ENCODE results near the gene MACROH2A2. TPM values are rescaled to one million over a fixed set of nuclear protein-coding genes. Genes with fewer than 3 reads are reported as not detected.

Gene MACROH2A2
- total and polyA plus RNA-seq, 2 of the 13 experiments (the other 11 are each of a cell fraction or from before 2014, with no cell fraction given), result 9.8 to 43.1 TPM

DNA sequence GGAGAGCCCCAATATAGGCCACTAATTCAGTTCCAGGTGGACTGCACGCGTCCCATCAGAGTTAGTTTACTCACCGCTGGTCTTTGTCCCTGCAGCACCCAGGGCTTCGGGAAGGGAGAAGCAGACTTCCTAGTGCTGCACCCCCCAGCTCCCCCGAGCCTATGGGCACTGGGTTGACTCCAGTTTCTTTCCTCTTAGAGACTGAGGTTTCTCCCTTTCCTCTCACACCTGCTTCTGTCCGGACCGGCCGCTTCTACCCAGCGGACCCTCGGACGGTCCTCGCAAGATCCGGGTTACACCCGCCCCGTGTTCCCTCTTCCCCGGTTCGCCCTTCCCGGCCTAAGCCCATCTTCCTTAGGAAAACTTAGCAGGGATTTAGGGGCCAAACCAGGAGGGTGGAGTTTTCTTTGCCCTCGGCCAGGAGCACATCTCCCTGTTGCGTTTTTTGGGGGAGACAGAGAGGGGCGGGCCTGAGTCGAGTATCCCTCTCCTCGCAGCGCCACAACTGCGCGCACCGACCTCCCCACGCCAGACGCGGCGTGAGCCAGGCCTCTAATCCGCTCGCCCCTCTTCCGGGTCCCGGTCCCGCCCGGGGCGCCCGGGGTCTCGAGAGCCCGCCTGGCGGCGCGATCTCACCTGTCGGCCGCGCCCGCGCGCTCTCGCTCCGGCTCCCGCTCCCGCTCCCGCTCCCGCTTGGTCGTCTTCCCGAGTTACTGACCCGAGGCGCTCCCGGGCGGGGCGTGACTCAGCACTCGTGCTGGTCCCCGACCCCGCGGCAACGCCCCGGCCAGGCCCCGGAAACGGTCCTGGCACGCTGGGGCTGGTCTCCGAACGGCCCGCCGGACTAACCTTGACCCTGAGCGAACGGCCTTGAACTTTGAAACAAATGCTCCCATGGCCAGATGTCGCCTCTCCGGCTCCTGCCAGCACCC lies 79.7 kb downstream of the MACROH2A2 start, which contains the start of gene AIFM2 (continued):
- TF ChIP-seq NR2F1 (CRISPR knock-in tag; IDR thresholded peaks at IDR 0.05) (peak; percentile 84 to 86; a peak in 3 of 4 replicates), ZNF263 (CRISPR knock-in tag; IDR thresholded peaks at IDR 0.05) (peak; percentile 56; the same call in 1 of the 2 replicates), POLR2A (IDR thresholded peaks at IDR 0.05; ENCODE audit: insufficient read depth in 1 of 2, low read depth in 2 of 2, low read length in 2 of 2) (peak; percentile 53 to 71; a peak in 3 of 4 replicates), MXI1 (IDR thresholded peaks at IDR 0.05; ENCODE audit: borderline replicate concordance, low read depth, low read length) (peak; percentile 86; the same call in 1 of the 3 replicates), ZNF678 (CRISPR knock-in tag; IDR thresholded peaks at IDR 0.05) (no peak), ATAD3A (CRISPR knock-in tag; IDR thresholded peaks at IDR 0.05) (no peak), NFE2 (CRISPR knock-in tag; IDR thresholded peaks at IDR 0.05) (peak; percentile 84), JUN (CRISPR knock-in tag; IDR thresholded peaks at IDR 0.05) (no peak), ZFP41 (CRISPR knock-in tag; IDR thresholded peaks at IDR 0.05; ENCODE audit: borderline replicate concordance) (no peak), GABPB1 (CRISPR knock-in tag; IDR thresholded peaks at IDR 0.05) (peak; percentile 92), ZIK1 (CRISPR knock-in tag; IDR thresholded peaks at IDR 0.05; ENCODE audit: borderline replicate concordance, low read depth) (no peak), CHCHD3 (CRISPR knock-in tag; IDR thresholded peaks at IDR 0.05) (no peak), ZNF780A (CRISPR knock-in tag; IDR thresholded peaks at IDR 0.05) (no peak), ZNF891 (CRISPR knock-in tag; IDR thresholded peaks at IDR 0.05) (peak; percentile 61; the same call in 1 of the 2 replicates), SPEN (CRISPR knock-in tag; IDR thresholded peaks at IDR 0.05; ENCODE audit: low read depth) (peak; percentile 94), BORCS8-MEF2B (CRISPR knock-in tag; IDR thresholded peaks at IDR 0.05) (peak; percentile 75), ZNF441 (CRISPR knock-in tag; IDR thresholded peaks at IDR 0.05; ENCODE audit: borderline replicate concordance) (0 out of 2 replicates have a peak, but pooled peaks have one; percentile 20), KLF12 (CRISPR knock-in tag; IDR thresholded peaks at IDR 0.05; ENCODE audit: borderline replicate concordance) (peak; percentile 98), ZNF333 (CRISPR knock-in tag; IDR thresholded peaks at IDR 0.05; ENCODE audit: borderline replicate concordance) (no peak), FOXO1 (CRISPR knock-in tag; IDR thresholded peaks at IDR 0.05) (peak; percentile 67; the same call in 1 of the 2 replicates), GLI4 (CRISPR knock-in tag; IDR thresholded peaks at IDR 0.05; ENCODE audit: borderline replicate concordance) (0 out of 2 replicates have a peak, but pooled peaks have one; percentile 20), KDM4B (CRISPR knock-in tag; IDR thresholded peaks at IDR 0.05) (peak; percentile 85; the same call in 1 of the 2 replicates), ZBTB7A (CRISPR knock-in tag; IDR thresholded peaks at IDR 0.05) (peak; percentile 60; the same call in 1 of the 2 replicates), IRX3 (CRISPR knock-in tag; IDR thresholded peaks at IDR 0.05; ENCODE audit: borderline replicate concordance, low read depth) (no peak)
- TF ChIP-seq, protein P1, sequence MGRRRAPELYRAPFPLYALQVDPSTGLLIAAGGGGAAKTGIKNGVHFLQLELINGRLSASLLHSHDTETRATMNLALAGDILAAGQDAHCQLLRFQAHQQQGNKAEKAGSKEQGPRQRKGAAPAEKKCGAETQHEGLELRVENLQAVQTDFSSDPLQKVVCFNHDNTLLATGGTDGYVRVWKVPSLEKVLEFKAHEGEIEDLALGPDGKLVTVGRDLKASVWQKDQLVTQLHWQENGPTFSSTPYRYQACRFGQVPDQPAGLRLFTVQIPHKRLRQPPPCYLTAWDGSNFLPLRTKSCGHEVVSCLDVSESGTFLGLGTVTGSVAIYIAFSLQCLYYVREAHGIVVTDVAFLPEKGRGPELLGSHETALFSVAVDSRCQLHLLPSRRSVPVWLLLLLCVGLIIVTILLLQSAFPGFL (CRISPR knock-in tag; IDR thresholded peaks at IDR 0.05), result no peak
- TF ChIP-seq, protein P2, sequence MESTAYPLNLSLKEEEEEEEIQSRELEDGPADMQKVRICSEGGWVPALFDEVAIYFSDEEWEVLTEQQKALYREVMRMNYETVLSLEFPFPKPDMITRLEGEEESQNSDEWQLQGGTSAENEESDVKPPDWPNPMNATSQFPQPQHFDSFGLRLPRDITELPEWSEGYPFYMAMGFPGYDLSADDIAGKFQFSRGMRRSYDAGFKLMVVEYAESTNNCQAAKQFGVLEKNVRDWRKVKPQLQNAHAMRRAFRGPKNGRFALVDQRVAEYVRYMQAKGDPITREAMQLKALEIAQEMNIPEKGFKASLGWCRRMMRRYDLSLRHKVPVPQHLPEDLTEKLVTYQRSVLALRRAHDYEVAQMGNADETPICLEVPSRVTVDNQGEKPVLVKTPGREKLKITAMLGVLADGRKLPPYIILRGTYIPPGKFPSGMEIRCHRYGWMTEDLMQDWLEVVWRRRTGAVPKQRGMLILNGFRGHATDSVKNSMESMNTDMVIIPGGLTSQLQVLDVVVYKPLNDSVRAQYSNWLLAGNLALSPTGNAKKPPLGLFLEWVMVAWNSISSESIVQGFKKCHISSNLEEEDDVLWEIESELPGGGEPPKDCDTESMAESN (CRISPR knock-in tag; conservative IDR thresholded peaks at IDR 0.05), result peak; percentile 88
- TF ChIP-seq, protein P3, sequence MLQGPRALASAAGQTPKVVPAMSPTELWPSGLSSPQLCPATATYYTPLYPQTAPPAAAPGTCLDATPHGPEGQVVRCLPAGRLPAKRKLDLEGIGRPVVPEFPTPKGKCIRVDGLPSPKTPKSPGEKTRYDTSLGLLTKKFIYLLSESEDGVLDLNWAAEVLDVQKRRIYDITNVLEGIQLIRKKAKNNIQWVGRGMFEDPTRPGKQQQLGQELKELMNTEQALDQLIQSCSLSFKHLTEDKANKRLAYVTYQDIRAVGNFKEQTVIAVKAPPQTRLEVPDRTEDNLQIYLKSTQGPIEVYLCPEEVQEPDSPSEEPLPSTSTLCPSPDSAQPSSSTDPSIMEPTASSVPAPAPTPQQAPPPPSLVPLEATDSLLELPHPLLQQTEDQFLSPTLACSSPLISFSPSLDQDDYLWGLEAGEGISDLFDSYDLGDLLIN (CRISPR knock-in tag; IDR thresholded peaks at IDR 0.05; ENCODE audit: borderline replicate concordance), result no peak; the same call in 1 of the 2 replicates
